Astrocyte (in vitro differentiated cells and primary cell): ENCODE measurements around the gene AZGP1.

Source experiments
- EZH2 ChIP-seq: IDR thresholded peaks from 2 replicates; pipeline ENCODE4 v1.6.1; 2012; ENCODE audit warnings: mild to moderate bottlenecking, low read length, inconsistent platforms; ENCODE audit not compliant: insufficient read depth
- TF ChIP-seq, protein P1 (sequence below): IDR thresholded peaks from 2 replicates; pipeline ENCODE4 v1.5.1; 2011; ENCODE audit warnings: low read depth, mild to moderate bottlenecking, inconsistent platforms, low read length, moderate library complexity; ENCODE audit not compliant: insufficient read depth

GRCh38 chr7:100000239-100000638 lies 24.4 kb upstream of the AZGP1 start:
- TF ChIP-seq, protein P1, sequence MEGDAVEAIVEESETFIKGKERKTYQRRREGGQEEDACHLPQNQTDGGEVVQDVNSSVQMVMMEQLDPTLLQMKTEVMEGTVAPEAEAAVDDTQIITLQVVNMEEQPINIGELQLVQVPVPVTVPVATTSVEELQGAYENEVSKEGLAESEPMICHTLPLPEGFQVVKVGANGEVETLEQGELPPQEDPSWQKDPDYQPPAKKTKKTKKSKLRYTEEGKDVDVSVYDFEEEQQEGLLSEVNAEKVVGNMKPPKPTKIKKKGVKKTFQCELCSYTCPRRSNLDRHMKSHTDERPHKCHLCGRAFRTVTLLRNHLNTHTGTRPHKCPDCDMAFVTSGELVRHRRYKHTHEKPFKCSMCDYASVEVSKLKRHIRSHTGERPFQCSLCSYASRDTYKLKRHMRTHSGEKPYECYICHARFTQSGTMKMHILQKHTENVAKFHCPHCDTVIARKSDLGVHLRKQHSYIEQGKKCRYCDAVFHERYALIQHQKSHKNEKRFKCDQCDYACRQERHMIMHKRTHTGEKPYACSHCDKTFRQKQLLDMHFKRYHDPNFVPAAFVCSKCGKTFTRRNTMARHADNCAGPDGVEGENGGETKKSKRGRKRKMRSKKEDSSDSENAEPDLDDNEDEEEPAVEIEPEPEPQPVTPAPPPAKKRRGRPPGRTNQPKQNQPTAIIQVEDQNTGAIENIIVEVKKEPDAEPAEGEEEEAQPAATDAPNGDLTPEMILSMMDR = no peak
- no peak for TF ChIP-seq EZH2
